Measurements from ENCODE around the gene GYPE.
"Not testable (repeated sequence)": the region's sequence is repeated elsewhere in the genome, so short reads cannot be mapped to it uniquely, and the experiment has no call there.

The GYPE gene

DNA sequence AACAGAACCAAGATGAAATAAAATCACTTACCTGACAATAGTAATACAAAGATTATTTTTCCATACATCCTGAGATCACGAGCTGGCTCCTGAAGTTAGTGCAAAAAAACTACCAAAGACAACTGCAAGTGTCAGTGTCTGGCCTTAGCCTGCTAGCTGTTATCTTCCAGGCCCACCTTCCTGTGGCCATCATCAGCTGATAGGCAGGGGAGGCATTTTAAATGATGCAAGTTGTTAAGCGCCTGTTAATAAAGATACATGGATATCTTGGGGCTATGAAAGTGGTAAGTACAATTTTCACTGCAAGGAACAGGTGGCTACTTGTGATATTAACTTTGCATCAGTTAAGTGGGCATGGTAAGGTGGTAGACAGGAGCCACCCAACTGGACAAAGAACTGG is at the start of gene GYPE:
GYPE (minus strand) TSS at position 120 of the 400 bp plus-strand sequence; CDS start at position 68, 52 bp downstream.
- not testable (repeated sequence) for DNase-seq (ENCODE audit: low spot score)

DNA sequence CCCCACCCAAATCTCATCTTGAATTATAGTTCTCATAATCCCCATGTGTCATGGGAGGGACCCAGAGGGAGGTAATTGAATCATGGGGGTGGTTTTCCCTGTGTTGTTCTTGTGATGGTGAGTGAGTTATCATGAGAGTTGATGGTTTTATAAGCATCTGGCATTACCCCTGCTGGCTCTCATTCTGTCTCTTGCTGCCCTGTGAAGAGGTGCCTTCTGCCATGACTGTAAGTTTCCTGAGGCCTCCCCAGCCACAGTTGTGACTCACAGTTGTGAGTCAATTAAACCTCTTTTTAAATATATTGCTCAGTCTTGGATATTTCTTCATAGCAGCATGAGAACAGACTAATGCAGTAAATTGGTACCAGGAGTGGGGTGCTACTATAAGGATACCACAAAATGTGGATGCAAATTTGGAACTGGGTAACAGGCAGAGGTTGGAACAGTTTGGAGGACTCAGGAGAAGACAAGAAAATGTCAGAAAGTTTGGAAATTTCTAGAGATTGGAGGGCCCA is 46.2 kb upstream of the GYPE start:
- not testable (repeated sequence) for DNase-seq (ENCODE audit: low spot score)

DNA sequence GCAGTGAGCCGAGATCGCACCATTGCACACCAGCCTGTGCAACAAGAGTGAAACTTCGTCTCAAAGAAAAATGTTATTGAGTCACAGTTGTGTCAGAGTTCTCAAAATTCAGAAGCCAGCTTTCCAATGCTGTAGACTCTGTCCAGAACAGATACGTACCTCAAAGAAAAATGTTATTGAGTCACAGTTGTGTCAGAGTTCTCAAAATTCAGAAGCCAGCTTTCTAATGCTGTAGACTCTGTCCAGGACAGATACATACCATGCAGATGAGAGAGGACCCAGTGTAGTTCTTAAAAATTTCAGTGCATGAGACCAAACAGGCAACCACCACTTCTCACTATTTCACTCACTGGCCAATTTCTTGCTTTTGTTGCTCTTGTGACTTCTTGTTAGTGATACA is 45.6 kb upstream of the GYPE start:
- DNase-seq (ENCODE audit: low spot score): not testable (repeated sequence)

DNA sequence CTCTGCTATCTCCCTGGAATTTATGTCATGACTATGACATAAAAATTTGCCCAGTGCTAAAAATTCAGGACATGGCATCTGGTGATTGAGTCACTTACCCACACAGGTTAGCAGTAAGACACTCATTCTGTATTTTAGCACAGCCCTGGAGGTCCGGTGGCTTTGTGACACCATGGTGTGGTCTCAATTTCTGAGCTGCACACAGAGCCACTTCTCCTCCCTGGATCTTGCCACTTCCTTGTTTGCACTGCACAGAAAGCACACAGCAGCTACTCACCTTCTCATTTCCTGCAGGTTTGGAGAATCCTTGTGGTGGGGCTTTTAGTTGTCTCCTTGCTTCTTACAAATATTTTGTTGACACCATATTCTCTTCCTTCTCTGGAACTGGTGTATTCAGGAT is 44.8 kb upstream of the GYPE start:
- DNase-seq (ENCODE audit: low spot score): not testable (repeated sequence)

DNA sequence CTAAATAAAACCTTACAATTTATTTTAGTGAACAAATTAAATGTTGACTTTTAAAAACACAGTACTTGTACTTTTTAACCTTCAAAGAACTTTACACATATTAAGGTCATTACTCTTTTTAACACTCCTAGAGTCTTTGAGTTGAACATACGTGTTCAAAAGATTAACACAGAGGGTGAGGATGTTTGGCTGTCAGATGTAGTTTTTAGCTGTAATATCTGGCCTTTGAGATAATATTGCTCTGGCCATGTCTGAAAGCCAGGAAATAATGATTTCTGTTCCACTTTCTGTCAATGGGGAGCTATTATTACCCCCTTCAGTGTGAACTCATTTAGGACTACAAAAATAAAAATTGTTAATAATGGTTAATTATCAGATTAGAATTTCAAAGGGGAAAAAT is 42.1 kb upstream of the GYPE start:
- not testable (repeated sequence) for DNase-seq (ENCODE audit: low spot score)

DNA sequence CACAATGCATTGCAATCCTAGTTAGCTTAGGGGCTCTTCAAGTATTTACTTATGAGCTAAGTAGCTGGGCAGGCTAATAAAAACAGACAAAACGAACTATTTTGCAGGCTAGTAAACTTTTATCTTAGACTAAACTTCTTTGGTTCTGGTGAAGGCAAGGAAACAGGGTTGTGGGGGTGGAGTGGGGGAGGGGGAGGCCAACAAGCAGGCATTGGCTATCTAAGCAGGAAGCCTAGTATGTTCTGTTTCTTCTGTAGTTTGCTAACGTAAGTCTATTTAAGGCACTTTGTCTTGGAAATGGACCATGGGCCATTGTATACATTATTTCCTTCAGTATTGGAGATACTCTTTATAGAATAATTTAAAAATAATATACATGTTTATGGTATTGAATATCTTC is 35.3 kb upstream of the GYPE start:
- DNase-seq (ENCODE audit: low spot score): not testable (repeated sequence)

DNA sequence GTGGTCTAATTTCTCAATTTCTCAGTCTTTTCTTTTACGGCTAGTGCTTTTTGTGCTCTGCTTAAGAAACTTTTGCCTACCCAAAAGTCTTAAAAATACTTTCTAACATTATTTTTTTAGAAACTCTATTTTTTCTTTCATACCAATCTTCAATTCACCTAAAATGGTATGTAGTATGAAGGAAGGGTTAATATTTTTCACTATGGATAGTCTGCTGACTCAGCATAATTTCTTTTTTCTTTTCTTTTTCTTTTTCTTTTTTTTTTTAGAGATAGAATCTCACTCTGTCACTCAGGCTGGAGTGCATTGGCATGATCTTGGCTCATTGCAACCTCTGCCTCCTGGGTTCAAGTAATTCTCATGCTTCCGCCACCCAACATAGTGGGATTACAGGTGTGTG is 34.2 kb upstream of the GYPE start:
- no peak for DNase-seq (ENCODE audit: low spot score)

DNA sequence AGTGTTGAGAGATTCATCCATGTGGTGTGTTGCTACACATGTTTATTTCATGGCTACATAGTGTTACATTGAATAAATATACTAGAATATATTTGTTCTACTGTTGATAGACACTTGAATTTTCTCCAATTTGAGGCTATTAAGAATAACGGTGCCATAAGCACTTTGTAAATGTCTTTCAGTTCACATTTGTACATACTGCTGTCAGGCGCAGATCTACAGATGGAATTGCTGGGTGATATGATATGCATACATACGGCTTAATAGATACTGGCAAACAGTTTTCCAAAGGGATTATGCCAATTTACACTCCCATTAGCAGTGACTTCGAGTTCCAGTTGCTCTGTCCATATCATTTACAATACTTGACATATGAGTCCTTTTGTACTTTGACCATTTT is 33.5 kb upstream of the GYPE start:
- not testable (repeated sequence) for DNase-seq (ENCODE audit: low spot score)

DNA sequence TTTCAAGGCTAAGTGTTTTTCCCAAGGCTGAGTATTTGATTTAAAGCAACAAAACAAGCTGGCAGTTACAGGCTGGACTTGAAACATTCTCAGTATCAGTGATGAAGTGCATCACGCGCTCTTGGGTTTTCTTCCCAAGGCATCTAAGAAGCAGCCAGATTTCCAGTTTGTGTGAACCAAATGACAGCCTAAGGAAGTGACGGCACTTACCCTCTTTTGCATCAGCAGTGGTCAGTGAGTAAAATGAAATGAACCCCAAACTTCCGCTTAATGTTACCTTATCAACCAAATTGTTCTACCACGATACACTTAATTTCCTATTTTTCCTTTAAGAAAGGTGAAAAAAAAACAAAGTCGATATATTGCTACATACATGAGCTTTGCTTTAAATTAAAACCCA is 15.8 kb upstream of the GYPE start:
- DNase-seq (ENCODE audit: low spot score): no peak

DNA sequence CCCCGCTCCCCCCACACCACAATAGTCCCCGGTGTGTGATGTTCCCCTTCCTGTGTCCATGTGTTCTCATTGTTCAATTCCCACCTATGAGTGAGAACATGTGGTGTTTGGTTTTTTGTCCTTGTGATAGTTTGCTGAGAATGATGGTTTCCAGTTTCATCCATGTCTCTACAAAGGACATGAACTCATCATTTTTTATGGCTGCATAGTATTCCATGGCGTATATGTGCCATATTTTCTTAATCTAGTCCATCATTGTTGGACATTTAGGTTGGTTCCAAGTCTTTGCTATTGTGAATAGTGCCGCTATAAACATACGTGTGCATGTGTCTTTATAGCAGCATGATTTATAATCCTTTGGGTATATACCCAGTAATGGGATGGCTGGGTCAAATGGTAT is 11.1 kb upstream of the GYPE start:
- not testable (repeated sequence) for DNase-seq (ENCODE audit: low spot score)

DNA sequence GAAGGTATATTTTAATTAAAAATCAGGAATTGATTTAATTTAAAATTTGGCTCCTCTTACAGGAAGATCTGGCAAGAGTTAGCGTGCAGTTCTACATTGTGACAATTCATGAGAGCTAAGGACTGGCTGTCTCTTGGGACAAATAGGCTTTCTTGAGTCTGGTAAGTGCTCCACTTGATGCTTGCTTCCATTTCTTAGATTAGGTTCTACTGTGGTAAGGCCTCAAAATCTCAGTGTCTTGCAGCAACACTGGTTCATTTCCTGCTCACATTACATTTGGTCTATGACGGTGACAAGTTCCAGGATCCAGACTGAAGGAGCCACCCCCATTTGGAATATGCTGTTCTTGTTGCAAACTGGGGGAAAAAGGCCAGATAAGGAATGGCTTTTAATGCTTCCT is 7.1 kb upstream of the GYPE start:
- DNase-seq (ENCODE audit: low spot score): not testable (repeated sequence)

DNA sequence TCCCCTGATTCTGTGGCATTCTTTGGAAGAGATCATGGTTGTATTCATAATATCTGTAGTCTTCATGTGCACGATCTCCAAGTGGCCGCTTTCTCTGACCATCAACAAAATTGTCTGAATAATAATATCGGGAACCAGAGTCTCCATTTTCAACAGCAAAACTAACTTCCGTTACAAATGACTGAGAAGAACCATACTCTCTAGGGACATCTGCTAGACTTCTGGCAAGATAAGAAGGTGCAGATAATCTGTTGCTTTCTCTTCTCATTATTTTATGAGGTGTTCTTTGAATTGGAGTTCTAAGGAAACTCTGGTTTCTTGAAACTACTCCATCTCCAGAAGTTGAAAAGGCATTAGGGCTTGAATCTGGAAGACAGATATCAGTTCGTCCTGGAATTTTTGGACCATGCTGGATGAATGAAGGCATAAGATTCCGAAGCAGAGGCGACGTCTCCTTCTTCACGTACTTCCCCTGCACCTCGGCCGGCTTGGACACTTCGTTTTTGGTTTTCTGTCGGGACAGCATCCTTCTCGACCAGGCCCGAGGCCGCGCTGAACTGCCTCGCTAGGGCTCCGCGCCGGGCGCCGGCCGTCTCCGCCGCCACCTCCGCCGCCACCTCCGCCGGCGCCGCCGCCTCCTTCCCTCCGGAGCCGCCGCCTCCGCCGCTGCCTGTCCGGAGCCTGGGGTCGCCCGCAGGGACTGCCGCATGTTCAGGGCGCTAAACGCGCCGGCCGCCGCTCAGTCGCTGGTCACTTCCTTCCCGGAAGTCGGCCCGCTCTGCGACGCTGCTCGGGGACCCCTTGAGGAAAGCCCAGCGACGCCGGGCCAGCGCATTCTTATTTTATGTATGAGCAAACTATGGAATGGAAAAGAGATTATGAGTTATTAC is 6.4 kb upstream of the GYPE start:
- not testable (repeated sequence) for DNase-seq (ENCODE audit: low spot score)

DNA sequence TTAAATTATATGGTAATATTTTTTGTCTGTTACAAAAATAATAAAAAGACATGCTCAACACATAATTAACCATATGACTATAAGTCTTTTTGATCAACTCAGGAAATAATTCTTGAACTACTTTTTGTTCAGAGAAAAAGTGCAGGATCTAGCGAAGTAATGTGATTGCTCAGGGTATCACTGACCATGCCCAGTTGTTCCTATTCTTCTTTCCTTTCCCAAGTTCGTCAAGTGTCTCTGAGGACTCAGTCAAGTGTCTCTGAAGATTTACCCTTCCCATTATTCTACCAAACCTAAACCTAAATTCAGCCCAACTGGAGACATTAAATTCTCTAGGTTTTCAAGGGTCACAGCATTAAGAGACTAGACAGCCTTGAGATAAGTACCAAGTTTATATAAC is 5.5 kb upstream of the GYPE start:
- DNase-seq (ENCODE audit: low spot score): not testable (repeated sequence)

DNA sequence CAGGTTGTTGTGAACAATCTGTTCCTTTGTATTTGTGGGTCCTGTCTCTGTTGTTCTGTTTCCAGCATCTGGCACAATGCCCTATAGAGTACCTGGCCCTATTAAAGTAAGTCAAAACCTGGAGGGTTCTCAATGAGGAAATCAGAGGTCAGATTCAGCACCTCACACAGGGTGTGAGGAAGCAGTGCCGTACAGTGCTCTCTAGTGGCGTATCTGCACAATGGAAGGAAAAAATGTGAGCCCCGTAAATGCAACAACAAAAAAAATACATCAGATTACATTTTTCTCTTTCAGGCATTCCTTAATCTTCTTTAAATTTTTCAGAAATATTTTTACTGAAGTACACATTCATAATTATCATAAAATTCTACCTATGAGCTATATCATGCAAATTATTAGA is 2.5 kb upstream of the GYPE start:
- DNase-seq (ENCODE audit: low spot score): peak; percentile 6

DNA sequence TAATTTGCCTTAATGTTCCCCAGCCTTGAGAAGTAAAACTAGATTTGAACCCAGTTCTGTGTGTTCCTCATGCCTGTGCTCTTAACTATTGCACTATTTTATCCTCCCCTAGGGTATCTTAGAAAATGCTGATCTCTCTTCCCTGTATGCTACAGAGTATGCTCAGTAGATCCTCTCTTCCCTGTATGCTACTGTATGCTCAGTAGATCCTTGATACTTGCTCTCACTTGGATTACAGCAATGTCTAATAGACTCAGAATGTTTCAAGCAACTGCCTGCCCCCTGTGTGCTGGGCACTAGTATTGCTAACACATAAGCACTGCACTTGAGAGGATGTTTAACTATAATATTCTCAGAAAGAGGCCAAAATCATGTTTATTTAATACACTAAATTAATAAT is 928 bp downstream of the GYPE start:
- not testable (repeated sequence) for DNase-seq (ENCODE audit: low spot score)

DNA sequence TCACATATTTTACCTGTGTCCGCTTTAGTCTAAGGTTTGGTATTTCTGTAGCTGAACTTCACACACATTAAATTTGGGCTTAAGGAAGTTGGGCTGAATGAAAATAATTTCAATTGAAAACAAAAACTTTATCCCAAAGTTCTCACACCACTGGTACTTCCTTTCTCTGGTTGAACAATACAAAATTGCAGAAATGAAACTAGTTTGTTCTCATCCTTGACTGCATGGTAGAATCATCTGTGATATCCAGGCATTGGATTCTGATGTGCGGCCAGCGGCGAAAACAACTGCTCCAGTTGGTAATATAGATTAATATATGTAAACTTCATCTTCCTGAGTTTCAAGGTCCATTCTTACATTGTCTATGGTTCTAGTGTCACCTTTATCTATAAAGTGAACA is 15.0 kb downstream of the GYPE start:
- DNase-seq (ENCODE audit: low spot score): not testable (repeated sequence)

DNA sequence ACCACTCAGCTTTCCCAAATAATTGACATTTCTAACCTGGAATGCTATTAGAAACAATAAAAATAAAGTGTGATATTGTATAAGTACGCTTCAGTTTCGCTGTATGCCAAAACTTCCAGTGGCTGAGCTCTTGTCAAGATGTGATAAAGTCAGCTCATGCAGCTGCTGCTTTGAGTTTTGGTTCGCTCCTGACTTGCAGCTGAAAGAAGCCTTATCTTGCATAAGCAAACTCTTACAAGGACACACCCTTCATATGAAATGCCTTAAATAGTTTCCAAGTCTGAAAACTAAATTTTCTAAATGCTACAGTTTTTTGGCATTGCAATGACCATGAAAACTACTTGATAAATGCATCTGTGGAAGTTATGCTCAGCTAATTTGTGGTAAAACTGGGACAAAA is 17.2 kb downstream of the GYPE start:
- not testable (repeated sequence) for DNase-seq (ENCODE audit: low spot score)

DNA sequence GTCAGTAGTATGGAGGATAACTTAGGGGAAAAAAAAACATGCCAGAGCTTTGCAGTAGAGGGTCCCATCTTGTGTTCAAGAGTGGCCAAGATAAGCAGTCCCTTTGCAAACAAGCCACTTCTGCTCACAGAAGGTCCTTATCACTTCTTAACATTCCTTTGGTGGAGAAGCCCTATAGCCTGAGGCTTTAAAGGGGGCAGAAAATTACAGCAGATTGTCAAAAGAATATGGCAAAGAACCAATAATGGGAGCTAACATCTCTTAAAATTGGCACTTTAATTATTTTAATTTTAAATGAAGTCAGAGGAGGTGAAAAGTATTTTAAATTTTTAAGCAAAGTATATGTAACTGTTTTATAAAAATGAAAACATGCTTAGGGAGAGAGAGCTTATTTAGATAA is 20.4 kb downstream of the GYPE start:
- DNase-seq (ENCODE audit: low spot score): not testable (repeated sequence)

DNA sequence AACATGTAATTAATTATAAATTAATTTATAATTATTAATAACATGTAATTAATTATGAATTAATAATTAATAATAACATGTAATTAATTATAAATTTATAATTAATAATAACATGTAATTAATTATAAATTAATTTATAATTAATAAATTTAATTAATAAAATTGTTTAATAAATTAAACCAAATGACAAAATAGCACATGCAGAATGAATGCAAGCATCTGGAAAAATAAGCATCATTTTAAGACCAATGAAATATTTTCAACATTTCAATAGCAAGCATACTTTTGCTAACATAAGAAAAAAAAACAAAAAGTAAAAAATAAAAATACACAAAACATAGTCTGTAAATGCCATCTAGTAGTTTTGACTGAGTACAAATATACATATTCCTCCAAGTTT is 21.8 kb downstream of the GYPE start:
- no peak for DNase-seq (ENCODE audit: low spot score)

DNA sequence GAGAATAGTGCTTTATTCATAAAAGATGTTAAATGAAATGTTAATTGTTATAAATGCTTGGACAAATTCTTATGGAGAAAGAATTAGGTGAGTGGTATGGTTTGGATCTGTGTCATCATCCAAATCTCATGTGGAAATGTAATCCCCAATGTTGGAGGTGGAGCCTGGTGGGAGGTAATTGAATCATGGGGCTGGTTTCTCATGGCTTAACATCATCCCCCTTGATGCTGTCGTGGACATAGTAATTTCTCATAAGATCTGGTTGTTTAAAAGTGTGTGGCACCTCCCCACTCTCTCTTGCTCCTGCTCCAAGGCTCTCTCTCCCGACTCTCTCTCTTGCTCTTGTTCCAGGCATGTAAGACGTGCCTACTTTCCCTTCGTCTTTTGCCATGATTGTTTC is 22.5 kb downstream of the GYPE start:
- no peak for DNase-seq (ENCODE audit: low spot score)

DNA sequence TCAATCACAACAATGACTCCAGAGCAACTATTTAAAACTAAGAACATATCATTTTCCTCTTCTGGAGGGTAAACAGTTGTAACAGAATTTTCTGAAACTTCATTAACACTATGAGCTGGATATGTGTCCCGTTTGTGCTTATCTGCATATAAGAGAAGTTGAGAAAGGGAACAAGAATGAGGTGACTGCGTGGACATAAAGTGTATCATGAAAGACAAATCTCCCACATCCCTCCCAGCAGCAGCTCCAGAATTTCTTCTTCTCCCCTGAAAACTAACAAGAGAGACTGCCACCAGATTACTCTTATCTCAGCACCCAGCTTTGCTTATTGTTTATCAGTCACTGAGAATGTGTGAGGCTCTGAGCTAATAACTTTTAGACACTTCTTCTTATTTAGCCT is 25.8 kb downstream of the GYPE start:
- DNase-seq (ENCODE audit: low spot score): not testable (repeated sequence)

DNA sequence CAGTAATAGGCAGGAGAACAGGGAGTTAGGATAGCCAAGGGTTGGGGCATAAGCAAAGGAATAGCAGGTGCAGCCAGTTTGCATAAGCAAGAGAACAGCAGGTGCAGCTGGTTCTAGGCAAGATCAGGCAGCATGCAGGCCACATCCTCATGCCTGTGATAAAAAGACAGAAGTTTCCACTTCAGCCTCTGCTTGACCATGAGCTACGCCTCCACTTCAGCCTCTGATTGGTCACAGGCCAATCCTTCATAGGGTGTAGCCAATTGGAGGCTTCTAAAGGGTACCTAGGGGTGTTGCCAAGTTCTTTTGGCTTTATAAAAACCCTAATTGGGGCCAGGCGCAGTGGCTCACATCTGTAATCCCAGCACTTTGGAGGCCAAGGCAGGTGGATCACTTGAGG is 30.0 kb downstream of the GYPE start:
- DNase-seq (ENCODE audit: low spot score): not testable (repeated sequence)

DNA sequence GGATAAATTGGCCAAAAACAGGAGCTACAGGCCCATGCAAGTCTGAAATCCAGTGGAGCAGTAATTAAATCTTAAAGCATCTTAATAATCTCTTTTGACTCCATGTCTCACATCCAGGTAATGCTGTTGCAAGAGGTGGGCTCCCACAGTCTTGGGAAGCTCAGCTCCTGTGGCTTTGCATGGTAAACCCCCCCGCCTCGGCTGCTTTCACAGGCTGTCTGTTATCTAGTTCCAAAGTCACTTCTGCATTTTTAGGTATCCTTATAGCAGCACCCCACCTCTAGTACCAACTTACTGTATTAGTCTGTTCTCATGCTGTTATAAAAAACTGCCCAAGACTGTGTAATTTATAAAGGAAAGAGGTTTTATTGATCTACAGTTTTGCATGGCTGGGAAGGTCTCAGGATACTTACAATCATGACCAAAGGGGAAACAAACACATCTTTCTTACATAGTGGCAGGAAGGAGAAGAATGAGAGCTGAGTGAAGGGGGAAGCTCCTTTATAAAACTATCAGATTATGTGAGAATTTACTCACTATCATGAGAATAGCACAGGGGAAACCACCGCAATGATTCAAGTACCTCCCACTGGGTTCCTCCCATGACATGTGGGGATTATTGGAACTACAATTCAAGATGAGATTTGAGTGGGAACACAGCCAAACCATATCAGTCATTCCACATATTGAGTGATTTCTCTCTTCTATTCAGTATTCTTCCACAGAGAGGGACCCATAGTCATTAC is 34.7 kb downstream of the GYPE start:
- DNase-seq (ENCODE audit: low spot score): not testable (repeated sequence)

Measured in HuH-7 (cell line).